Stimulated activated CD4-positive, alpha-beta T cell treated with anti-CD3 and anti-CD28 coated beads, Interleukin-4, amount 100 ng/mL, for 4 hours (primary cell): Measurements from ENCODE around the gene KTN1.

Source experiments
- DNase-seq, 2 experiments: peaks; one replicate each; pipeline ENCODE4 v3.0.0-alpha.2; 2020

KTN1 gene

GRCh38 chr14:55684956-55685584, 105.1 kb downstream of the KTN1 start:
- no peak for DNase-seq

DNA sequence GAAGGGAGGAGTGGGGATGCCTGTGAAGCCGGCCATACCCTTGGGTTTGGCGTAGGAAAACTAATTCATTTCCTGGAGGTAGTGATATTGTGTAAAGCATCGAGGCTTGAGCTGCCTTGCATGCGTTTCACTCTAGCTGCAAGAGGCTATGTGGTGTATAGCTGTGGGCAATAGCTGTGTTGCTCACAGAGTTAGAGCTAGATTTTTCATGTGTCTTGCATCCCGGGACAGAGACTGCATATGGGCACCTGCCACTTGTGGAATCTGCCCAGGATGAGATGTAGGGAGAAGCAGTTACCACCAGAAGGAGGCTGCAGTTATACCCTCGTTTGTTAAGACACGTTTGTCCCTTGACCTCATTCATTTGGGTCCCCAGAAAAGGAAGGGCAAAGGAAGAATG, 106.7 kb downstream of the KTN1 start:
- DNase-seq: no peak

GRCh38 chr14:55688566-55688965, 108.6 kb downstream of the KTN1 start:
- no peak for DNase-seq

GRCh38 chr14:55689981-55690871, 110.2 kb downstream of the KTN1 start:
- DNase-seq: no peak

DNA sequence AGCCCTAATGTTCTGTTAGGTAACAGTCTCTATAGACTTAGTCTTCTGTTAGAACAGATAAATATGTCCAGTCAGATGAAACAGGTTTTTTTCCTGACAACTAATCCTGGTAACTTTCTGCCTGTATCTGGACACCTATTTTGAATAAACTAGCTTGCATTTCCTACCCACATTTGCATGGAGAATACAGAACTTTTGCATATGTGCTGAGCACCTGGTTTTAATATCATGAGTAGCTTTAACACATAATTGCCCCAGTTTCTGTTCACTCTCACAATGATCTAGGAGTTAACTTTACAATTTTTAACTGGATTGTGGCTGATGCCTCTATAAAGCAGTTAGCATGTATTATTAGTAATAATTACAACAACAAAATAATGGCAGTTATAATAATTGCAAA, 111.7 kb downstream of the KTN1 start:
- no peak for DNase-seq

DNA sequence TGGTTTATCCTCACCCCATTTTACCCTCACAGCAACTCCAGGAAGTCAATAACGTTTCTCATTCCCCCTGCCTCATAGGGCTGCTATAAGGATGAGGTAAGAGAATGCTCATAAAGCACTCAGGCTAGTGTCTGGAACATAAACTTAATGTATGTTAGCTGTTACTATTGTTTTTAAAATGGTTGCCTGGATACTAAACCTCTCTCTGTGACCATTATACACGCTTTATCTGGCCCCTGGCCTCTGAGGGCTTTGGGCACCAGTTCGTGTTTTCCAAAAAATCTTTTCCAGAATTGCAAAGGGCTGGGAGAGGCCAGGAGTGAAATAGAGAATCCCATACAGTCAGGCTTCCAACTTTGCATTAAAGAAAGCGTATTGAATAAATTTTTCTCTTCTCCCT, 113.9 kb downstream of the KTN1 start:
- DNase-seq: no peak

- no peak for DNase-seq
Measured at GRCh38 chr14:55697414-55697861, 117.4 kb downstream of the KTN1 start.

DNA sequence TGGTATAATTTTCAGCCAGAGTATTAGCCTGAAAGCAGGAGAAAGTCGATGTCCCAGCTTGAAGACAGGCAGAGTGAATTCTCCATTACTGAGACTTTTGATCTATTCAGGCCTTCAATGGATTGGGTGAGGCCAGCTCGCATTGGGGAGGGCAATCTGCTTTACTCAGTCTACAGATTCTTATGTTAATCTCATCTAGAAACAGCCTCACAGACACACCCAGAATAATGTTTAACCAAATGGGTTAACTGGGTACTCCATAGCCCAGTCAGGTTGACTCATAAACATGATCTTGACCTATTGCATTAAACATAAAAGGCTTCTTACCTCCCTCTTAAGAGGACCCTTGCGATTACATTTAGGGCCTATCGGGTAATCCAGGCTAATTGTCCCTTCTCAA, 118.0 kb downstream of the KTN1 start:
- DNase-seq: no peak

- DNase-seq: no peak
Measured at GRCh38 chr14:55699131-55700057, 119.4 kb downstream of the KTN1 start.

- DNase-seq: no peak
Measured at GRCh38 chr14:55701638-55702037, 121.6 kb downstream of the KTN1 start.

DNA sequence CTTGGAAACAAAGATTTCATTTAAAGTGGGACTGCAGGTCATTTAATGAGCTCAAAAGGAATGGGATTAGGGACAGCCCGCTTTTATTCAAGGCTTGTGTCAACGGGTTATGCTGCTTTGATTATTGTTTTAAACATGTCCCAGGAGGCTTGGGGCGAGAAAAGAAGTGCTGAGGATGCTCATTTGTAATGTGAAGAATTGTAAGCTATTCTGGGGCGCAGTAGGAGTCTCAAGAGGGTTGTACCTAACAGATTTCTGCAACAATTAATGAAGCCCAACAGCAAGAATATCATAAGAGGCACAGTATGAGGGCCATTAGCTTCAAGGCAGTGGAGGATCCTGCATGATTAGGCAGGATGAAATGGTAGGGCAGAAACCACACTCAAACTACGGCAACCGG, 122.5 kb downstream of the KTN1 start:
- no peak for DNase-seq

- no peak for DNase-seq
Measured at GRCh38 chr14:55704654-55705053, 124.6 kb downstream of the KTN1 start.

DNA sequence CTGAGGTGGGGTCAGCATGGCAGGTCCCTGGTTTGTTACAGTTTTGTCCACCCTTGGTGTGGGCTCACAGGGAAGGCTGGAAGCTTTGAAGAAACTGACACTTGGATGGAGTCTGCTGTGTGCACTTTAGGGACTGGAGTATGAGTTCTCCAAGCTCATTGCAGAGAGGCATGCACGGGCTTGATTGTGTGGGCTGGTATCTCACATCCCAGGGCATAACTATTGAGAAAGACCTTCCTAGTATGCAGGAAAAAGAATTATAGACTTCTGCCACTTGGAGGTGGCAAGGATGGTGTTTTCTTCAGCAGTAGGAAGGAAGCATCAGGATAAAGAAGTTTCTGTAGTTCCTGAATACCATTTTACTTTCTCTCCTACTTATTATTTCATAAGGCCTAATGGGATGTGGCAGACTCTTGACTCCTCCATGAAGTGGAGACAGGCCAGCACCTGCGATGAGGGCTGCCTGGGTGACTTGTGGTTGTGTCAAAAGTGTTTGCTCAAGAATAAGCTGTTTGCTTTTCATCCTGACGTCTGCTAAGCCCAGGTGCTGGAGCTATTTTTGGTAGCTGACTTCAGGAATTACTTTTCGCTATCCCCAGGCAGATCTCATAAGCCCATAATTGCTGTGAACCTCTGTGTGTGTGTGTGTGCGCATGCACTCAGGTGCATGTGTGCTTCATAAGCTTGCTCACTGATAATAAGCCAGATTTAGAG, 125.8 kb downstream of the KTN1 start:
- no peak for DNase-seq

GRCh38 chr14:55706365-55706684, 126.3 kb downstream of the KTN1 start:
- DNase-seq: no peak

DNA sequence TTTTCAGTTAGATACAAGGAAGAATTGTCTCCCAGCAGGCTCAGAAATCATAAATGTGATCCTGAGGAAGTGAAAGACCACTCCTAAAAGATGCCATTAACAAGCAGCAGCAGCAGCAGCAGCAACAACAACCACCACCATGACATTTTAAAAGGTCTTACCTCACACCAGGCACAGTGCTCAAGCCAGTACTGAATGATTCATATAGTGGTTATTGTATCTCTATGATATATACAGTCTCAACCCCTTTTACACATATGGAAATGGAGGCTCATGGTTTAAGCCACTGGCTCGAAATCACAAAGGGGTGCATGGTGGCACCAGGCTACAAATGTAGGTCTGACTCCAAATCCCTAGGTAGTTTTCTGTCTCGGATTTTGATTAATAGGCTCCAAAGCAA, 126.9 kb downstream of the KTN1 start:
- DNase-seq: no peak

- DNase-seq: no peak
Measured at GRCh38 chr14:55707365-55707804, 127.4 kb downstream of the KTN1 start.

- no peak for DNase-seq
Measured at GRCh38 chr14:55710506-55711041, 130.6 kb downstream of the KTN1 start.

DNA sequence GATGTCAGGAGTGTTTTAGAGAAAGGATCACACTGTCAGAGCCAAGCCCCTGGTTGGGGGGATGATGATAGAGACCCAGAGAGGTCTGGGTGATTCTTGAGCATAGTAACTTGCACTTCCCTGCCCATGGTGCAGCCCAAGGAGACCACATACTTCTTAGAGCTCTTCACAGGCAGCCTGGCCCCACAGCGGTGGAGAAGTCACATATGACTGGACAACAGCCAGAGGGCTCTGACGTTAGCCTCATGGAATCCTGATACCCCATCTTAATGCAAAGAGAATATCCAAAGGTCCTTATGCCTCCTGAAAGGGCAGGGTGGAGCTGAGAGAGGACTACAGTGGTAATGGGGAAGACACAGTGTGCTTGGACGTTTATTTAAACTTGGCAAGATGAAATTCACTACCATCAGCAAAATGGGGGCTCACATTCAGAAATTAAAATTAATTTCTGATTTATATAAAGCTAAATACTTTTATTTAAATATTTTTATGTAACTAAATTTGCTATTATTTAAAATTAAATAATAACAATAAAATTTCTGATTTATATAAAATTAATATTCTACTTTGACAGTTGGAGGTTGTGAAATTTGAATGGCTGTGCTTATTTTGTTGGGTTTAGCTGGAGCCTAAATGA, 131.3 kb downstream of the KTN1 start:
- DNase-seq: no peak

DNA sequence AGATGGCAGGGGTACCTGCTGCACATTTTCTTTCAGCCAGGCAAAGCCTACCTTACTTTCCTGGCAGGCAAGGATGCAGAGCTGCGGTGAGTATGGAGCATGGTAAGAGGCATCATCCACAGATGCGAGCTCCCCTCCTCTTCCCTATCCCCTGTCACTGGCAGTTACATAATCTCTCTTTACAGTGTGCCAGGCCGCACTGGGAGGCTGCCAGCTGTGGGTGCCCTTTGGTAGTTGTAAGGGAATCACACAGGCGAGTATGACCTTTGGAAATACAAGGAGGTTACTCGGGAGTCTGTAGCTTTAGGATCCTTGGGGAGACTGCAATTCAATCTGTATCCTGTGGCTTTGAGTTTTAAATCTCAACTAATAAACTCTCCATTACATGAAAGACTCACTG, 132.5 kb downstream of the KTN1 start:
- no peak for DNase-seq

- no peak for DNase-seq
Measured at GRCh38 chr14:55713486-55713885, 133.5 kb downstream of the KTN1 start.

GRCh38 chr14:55715889-55716288, 135.9 kb downstream of the KTN1 start:
- DNase-seq: no peak

DNA sequence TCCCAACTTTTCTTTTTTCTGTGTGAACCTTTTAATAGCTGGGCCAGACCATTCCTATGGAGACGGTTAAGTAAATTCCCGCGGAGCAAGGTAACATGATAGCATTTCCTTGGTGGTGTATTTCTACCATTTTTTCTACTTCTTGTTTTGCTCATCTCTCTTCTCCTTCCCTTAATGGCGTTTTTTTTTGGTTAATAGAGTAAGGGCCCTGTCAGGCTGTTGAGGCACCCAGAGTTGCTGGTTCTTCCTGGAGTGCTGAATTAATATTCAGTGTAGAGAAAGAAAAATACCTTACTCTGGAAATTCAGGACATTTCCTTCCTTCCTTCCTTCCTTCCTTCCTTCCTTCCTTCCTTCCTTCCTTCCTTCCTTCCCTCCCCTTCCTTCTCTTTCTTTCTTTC, 137.6 kb downstream of the KTN1 start:
- DNase-seq: no peak
